ENCODE data around the gene TNKS1BP1.
"Not testable (repeated sequence)": the region's sequence is repeated elsewhere in the genome, so short reads cannot be mapped to it uniquely, and the experiment has no call there.

The TNKS1BP1 gene

DNA sequence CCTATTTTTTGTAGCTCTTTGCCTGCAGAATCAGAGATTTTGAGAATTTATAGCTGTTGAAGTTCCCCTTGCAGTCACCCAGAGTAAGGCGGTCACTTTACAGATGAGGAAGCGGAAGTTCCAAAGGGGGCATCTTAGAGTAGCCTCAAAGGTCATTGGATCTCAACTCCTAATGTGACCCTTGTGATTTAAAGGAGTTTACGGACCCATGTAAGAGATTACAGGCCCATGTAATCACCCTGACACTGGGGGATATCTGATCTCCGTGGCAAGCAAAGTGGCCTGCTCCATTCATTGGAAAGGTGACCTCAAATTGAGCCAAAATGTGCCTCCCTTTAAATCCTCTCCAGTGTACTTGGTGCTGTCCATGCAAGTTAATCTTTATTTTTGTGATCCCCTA, 29.1 kb upstream of the TNKS1BP1 start:
- DNase-seq, result no peak

DNA sequence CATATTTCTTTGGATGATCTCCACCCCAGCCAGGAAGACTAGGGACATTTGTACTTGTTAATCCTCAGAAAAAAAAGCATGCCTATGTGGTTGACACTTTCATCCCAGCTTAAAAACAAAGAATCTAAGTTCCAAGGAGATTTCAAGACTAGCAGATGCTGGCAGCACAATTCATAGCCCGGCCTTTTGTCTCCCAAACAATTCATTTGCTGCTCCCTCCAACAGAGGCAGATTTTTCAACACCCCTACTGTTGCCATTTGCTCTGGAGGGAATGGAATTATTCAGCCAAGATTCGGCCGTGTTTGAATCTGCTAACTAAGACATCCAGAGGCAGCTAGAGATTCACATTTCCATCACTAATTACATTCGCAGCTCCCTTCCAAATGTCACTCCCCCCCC, 28.7 kb upstream of the TNKS1BP1 start:
- no peak for DNase-seq

DNA sequence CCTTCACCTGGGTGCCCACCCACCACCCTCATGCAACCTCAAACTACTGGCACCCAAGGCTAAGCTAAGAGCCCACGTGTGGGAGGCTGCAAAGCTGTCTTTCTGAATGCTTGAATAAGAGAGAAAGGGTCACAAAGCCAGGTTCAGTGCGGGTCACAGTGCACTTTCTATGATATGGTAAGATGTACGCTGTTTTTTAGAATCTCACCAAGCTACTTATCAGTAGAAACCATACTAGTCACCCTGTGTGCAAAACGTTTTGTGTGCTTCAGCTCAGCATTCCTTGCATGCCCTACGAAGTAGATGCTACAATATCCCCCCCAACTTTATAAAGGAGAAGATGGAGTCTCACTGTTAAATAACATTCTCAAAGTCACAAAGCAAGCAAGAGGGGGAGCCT, 28.3 kb upstream of the TNKS1BP1 start:
- DNase-seq, result no peak

DNA sequence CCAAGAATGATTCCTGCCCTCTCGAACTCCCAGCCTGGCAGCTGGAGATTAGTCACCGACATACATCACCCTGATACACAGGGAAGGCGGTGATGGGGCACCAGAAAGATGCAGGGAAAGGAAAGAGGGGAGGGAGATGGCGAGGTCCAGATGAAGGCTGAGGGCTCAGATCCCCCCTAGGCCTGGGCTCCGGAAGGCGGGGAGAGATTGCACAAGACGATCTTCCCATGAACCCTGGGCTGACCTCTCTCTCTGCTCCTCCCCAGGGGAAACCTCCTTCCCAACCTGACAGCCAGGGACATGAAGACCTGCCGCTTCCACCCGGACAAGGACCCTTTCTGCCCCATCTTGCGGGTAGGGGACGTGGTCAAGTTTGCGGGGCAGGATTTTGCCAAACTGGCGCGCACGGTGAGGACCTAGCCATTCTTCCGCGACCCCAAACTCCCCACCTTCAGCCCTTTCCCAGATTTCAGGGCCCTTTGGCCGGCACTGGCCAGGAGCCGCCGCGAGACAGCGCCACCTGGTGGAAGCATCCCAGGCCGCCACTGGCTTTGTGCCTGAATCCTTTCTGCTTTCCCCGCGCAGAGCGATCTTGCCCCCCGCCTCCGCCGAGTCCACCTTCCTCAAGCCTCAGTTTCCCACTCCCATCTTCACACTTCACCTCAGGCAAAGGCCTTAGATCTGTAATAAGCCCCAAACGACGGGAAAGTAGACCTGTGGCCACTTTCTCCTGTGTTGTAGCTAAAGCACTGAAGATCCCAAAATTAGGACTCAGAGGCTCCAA, 24.9 kb upstream of the TNKS1BP1 start:
- DNase-seq, result peak; percentile 72

DNA sequence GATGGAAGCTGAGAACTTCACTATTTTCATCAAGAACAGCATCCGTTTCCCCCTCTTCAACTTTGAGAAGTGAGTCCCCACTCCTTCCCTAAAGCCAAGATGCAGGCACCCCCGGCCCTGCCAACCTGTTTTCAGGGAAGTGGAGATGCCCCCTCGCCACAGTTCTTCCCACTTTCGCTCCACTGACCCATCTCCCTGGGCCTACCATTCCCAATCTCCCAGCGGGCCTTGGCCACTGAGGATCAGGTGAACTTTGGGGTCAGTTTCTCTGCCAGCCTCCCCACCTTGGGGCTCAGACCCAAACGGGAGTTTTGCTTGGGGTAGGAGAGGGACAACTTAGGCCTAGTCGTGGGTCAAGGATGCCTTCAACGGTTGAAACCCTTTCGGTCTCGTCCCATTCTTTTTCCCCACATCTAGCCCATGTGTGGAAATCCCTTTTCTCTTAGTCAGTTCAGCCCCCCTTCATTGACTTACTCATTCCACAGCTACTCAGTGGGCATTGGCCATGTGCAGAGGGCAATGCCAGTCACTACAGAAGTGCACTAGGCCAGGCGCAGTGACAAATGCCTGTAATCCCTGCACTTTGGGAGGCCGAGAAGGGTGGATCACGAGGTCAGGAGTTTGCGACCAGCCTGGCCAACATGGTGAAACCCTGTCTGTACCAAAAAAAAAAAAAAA, 24.0 kb upstream of the TNKS1BP1 start:
- no peak for DNase-seq

DNA sequence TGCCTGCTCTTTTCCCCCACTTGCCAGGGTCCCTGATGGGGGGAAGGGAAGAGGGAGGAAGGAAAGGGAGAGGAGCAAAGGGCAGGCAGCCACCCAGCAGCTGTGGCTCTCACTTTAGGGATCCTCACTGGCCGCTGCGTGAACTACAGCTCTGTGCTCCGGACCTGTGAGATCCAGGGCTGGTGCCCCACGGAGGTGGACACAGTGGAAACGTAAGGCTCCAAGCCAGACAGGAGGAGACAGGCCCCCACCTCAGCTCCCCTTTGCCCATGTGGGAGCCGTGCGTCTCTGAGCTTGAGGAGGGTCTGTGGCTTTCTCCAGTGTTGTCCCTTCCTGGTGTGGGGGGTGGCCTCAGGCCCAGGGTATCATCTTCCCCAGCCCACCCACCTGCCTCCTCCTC, 23.3 kb upstream of the TNKS1BP1 start:
- DNase-seq, result no peak

DNA sequence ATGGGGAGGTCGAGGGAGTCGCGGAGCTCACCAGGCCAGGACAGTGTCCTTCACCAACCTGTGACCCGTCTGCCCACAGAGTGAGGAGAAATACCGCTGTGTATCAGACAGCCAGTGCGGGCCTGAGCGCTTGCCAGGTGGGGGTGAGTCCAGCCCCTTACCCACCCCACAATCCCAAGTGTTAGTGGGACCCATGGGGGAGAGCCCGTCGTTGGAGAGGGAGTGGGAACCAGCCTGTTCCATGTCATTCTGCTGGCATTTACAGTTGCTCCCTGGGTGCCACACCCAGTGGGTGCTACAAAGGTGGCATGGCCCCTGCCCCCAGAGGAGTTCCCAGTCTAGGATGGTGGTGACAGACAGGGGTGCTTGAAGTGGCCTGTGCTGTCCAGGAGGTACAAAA, 22.6 kb upstream of the TNKS1BP1 start:
- DNase-seq, result no peak

DNA sequence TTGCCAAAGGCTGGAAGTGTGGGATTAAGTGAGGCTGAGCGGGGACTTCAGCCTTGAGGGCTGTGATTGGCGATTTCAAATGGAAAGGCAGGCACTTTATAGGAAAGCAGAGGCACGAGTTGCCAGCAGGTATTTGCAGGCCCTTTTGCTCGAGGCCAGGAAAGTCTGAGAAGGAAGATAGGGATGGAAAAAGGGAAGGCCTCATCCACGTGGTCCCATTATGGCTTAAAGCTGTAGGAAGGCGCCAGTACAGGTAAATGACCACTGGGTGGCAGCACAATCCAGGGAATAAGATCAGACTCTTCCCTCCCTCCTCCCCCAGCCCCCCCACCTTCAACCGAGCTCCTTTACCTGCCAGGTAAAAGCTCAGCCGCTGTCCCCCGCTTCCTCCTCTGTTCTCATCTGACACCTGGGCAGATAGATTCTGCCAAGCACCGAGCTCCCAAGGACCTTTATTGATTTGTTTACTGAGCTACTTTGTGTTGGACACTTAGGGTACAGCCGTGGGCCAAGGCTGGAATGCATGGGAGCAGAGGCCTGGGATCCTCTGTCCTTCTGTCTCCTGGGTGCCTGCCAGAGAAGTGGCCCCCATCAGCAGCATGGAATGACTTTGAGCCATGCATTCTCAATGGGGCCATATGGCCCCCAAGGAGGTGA, 20.9 kb upstream of the TNKS1BP1 start:
- DNase-seq, result peak; percentile 68

DNA sequence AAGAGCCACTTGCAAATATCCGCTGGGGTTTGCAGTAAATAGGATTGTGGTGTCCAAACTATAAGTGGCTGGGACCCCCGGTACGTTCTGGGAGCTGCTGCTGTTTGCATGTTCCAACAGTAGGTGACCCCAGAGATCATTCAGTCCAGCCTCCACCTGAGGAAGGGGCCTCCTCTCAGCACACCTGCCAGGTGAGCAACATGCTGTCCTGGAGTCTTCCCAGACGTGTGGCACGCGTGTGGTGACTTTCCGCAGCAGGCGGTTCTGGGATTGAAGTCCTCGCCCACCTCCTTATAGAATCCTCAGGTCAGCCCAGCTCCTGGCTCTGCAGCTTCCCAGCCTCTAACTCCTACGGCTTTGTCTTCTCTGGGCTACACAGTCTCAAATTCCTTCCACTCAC, 20.1 kb upstream of the TNKS1BP1 start:
- no peak for DNase-seq

DNA sequence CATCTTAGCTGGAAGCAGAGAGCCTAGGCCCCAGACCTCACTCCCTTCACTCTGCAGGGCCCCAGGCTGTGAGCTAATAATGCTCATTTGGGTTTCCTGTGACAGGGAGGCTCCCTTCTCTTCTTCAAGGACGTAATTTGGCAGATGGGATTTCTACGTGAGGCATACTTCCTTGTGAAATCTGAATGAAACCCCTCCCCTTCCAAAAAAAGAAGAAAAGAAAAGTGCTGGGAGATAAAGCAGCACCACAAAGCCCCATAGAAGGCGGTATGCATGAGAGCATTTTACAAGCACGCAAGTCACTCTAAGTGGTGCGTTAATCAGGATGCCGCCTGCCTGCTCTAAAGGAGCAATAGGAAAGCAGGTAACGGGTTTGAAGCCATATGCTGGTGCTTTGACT, 19.1 kb upstream of the TNKS1BP1 start:
- DNase-seq, result no peak

DNA sequence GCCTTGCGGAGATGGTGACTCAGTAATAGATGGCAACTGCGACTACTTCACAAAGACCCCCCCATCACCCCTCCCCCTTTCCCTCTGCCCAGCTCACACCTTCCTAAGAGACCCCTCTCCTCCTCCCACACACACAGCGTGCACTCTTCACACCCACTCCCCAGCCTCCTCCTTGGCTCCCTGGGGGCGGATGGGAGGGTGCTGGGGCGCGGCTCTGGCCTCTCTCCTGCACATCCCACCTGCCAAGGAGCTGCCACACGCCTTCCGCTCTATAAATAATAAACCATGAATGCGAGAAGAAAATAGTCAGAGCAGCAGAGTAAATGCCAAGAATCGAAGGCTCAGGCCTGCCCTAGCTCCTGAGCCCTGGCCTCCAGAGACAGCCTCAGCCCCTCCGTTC, 17.9 kb upstream of the TNKS1BP1 start:
- no peak for DNase-seq

DNA sequence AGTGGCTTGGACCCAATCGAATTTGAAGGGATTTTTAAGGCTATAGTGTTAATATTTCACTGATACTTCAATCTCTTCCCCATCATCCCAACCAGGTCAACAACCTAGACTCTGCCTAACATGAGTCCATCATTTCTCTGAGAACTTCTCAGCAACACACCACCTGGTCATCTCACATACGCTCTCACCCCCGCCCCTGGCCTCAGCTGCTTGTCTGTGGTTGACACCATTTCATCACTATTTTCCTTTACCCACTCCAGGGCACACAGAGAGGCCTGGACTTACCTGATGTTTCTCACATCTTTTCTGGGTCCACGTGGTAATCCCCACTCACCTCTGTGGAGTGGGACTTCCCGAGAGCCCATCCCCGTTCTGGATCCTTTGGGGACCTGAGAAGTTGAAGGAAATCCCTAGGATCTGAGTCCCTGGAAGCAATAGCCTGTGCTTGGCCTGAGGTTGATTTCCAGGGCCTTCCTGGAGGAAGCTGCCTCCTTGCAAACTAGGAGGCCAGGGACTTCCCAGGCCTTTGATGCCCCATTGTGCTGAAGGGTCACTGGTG, 16.6 kb upstream of the TNKS1BP1 start:
- no peak for DNase-seq

DNA sequence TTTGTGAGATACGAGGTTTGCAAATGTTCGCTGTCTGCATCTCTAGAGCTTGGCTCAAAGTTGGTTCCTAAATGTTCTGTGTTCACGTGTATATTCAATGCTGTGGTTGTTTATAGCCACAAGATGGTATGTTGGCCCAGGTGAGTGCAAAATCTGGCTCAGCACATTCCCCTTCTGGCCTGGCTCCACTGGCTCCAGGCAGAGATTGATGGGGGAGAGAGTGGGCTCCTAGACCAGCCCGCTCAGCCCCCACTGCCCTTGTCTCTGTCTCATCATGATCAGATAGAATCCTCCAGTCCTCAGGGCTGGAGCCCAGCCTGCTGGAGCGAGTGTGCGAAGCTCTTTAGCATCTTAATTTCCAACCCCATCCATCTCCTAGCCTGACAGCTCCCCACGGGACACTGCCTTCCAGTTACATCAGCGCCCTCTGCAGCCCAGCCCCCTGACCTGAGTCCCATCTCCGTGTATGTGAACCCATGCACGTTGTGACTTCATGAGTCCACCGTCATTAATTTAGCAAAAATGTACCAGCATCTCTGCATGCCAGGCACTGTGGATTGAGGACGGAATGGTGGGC, 15.4 kb upstream of the TNKS1BP1 start:
- no peak for DNase-seq

DNA sequence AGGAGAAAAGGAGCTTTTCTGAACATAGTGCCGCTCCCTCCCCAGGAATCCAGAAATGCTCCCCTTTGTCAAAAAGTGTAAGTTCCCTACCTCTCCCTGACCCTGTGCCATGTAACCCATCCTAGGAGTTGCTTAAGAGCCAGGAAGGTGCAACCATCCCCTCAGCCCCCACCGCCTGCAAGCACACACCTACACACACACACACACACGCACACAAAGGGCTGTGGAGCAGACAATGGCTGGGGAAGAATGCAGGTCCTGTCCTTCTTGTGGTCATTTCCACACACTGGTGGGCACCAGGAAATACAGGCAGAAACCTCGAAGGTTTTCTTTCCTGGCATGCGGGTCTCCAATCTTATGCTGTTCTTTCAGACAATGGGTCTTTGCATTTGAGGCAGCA, 14.6 kb upstream of the TNKS1BP1 start:
- no peak for DNase-seq

DNA sequence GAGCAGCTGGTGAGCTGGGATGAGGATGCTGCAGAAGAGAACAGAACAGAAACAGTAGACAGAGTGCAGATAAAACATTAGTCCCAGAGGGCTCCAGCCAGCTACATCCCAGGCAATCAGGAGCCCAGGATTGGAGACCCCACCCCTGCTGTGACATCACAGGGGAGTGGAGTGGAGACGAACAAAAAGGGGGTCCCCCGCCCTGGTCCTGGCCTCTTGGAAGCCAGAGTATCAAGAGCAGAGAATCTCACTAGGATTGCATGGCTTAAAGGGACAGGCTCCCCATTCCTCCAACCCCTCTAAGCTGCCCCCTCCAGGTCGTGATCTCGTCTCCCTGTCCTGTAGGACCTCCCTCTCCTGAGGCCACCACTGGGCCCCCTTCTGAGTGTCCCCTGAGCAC, 13.4 kb upstream of the TNKS1BP1 start, which contains the start of gene P2RX3:
Gene P2RX3 (plus strand): TSS at position 211 of the 400 bp plus-strand sequence. CDS start 199 bp downstream, outside the sequence.
- no peak for DNase-seq

DNA sequence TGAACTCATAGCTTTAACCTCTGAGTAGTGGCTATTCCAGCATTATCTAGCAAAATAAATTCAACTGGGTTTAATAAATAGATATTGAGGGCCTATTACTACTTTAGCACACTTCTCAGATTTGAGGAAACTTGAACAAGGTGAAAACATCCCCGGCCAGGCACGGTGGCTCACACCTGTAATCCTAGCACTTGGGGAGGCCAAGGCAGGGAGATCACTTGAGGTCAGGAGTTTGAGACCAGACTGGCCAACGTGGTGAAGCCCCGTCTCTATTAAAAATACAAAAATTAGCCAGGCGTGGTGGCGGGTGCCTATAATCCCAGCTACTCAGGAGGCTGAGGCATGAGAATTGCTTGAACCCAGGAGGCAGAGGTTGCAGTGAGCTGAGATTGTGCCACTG, 12.1 kb upstream of the TNKS1BP1 start:
- DNase-seq, result not testable (repeated sequence)

DNA sequence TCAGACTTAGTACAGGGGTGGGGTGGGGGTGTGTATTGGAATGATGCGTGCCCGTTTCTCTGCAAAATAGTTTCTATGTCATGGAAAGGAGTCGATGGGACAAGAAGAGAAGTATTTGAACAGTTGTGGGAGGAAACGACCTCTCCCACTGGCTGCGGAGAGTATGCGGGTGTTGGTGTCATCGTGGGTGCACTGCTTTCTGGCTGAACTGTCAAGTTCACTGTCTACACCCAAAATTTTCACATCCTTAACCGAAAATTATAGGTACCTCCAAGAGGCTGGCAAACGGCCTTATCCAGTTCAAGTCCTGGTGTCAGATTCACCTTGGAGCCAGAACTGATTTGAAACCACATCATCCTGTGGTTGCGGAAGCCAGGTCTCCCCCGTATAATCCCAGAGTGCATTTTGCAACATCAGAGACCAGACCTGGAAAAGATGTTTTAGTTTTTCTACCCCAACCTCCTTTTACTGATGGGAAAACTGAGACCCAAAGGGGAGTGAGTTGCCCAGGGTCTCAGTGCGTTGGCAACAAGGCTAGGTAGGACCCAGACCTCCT, 11.4 kb upstream of the TNKS1BP1 start:
- DNase-seq, result peak; percentile 39

DNA sequence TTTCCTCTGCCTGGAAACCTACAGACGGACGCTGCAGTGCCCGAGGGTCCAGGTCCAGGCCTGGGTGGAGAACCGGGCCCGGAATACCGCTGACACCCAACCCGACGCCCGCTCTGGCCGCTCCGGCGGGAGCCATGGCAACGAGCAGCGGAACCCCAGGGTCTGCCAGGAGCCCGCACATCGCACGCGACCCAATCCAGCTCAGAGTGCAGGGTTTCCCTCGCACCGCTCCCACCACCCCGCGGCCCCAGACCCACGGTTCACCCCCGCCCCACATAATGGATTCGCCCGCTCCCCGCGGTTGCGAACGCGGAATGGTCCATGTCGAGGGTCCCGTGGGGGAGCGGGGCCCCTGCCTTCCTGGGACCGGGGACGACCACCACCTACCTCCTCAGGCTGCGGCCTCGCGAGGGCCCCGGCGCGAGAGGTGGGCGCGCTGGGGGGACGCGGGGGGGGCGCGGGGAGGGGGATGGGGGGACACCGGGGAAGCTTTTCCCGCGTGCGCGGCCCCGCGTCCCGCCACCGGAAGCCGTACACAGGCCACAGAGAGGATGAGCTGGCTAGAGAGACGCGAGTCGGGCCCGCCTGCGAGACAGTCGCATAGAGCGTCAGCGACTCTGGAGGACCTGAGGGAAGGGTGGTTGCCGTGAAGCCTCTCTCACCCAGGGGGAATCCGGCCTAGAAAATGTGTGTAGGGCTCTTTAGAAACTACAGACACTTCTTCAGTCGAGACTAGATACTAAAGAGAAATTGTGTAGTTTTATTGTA, 10.8 kb upstream of the TNKS1BP1 start, which contains the start of gene SSRP1:
Gene SSRP1 (minus strand): TSS at position 550 of the 768 bp plus-strand sequence. CDS start 771 bp downstream, outside the sequence.
- DNase-seq, result peak; percentile 88

DNA sequence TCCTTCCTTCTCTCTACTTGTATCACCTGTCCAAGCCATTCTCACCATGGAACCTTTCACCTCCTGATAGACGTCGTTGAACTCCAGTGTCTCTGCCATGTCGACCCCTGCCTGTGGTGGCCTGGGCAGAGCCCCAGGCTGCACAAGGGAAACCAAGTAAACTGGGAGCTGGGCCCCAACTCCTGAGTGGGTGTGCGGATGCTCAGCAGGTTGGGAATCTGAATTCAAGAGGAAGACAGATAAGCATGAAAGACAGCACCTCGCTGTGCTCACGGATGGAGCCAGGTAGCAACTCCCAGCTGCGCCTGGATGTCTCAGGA, 10.2 kb upstream of the TNKS1BP1 start:
- no peak for DNase-seq

DNA sequence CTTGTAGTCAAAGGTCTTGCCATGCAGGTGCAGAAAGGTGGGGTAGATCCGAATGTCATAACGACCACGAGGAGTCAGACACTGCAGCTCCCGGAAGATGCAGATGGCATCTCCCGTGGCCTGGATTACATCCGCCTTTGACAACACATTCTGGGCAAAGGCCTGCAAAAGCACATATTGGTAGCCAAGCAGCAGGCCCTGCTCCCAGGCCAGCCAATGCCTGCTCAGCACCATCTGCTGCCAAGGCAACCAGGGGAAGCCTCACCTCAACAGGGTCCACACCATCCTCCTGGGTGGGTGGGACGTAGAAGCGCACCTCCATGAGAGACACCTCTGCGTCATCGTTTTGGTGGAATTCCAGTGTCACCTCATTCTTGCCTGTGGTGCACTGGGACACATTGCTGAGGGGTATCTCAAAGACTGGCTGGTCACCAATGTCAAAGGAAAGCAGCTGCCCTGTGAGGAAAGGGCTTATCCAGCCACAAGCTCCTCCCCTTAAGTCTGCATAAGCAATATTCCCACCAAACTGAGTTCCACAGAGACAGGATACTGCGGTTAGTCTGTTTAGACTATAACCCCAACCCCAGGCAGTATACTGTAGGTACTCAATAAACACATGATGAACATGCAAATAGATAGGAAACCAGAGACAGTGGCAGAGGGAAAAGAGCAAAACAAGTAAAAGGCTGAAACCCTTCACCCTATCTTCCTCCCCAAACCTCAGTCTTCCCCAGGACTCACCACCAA, 8.1 kb upstream of the TNKS1BP1 start:
- DNase-seq, result no peak

DNA sequence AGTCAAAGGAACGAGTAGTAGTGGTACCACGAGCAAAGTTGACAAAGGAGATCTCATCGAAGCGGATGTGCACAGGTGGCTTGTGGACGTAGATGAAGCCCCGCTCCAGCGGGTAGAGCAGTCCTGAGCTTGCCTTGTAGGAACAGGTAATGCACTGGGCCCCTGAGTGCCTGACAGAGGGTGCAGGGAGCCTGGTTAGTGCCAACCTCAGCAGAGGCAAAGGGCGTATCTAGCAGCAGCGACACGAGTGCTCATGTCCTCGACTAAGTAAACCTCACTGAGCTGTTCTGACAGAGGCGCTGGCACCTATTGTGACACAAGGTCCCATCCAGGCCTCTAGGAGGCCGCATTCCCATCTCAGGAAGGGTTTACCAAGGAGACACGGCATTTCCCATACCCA, 7.0 kb upstream of the TNKS1BP1 start:
- DNase-seq, result no peak

Data from activated T-cell treated with anti-CD3 and anti-CD28 coated beads, Interleukin-2, amount 50 U/mL, for 1 hour (primary cell).